DOHH2 (cell line): ENCODE results near the gene CSMD2.

Experiments used
- H3F3A ChIP-seq: fragments of 200-600 bp; sonication (generic), shearing (Covaris generic); 2 replicates; pipeline ENCODE4 v1.6.0; 2016; ENCODE audit warnings: antibody characterized with exemption, mild to moderate bottlenecking; ENCODE audit not compliant: control insufficient read depth, insufficient read depth
- H3K27ac ChIP-seq: fragments of 200-600 bp; sonication (generic); 2 replicates; pipeline ENCODE4 v1.5.1; 2014; ENCODE audit warnings: low read depth, mild to moderate bottlenecking, low read length, moderate library complexity
- H3K27me3 ChIP-seq: fragments of 200-600 bp; sonication (generic); 2 replicates; pipeline ENCODE4 v1.6.1; 2014; ENCODE audit warnings: mild to moderate bottlenecking, low read length, mixed read lengths; ENCODE audit not compliant: control insufficient read depth
- H3K36me3 ChIP-seq: fragments of 200-600 bp; sonication (generic); 2 replicates; pipeline ENCODE4 v1.6.1; 2014; ENCODE audit warnings: mild to moderate bottlenecking, low read length, moderate library complexity, mixed read lengths; ENCODE audit not compliant: control insufficient read depth
- H3K4me1 ChIP-seq: fragments of 200-600 bp; sonication (generic); 2 replicates; pipeline ENCODE4 v1.6.1; 2014; ENCODE audit warnings: mild to moderate bottlenecking, low read length, mixed read lengths; ENCODE audit not compliant: control insufficient read depth
- H3K4me2 ChIP-seq: fragments of 200-600 bp; sonication (generic); 2 replicates; pipeline ENCODE4 v1.6.0; 2014; ENCODE audit warnings: mild to moderate bottlenecking, low read length, moderate library complexity
- H3K4me3 ChIP-seq: fragments of 200-600 bp; sonication (generic); 2 replicates; pipeline ENCODE4 v1.5.1; 2014; ENCODE audit warnings: mild to moderate bottlenecking, low read length, mixed read lengths
- H3K79me2 ChIP-seq: fragments of 200-600 bp; sonication (generic); 2 replicates; pipeline ENCODE4 v1.6.1; 2014; ENCODE audit warnings: mild to moderate bottlenecking, low read length, mixed read lengths; ENCODE audit not compliant: control insufficient read depth
- H3K9me2 ChIP-seq: fragments of 200-600 bp; sonication (generic); replicated peaks from 2 replicates; pipeline ENCODE4 v1.6.1; 2014; ENCODE audit warnings: mild to moderate bottlenecking, low read length, mixed read lengths; ENCODE audit not compliant: control insufficient read depth
- H3K9me3 ChIP-seq: fragments of 200-600 bp; sonication (generic); 2 replicates; pipeline ENCODE4 v1.6.1; 2014; ENCODE audit warnings: antibody characterized with exemption, low read length, mixed read lengths; ENCODE audit not compliant: control insufficient read depth, insufficient read depth
- H4K20me1 ChIP-seq: fragments of 200-600 bp; sonication (generic); 2 replicates; pipeline ENCODE4 v1.6.0; 2014; ENCODE audit warnings: low read depth, mild to moderate bottlenecking, antibody characterized with exemption, low read length, moderate library complexity; ENCODE audit not compliant: control insufficient read depth, insufficient read depth
- CTCF ChIP-seq: fragments of 200-600 bp; sonication (generic); IDR thresholded peaks from one replicate; pipeline ENCODE4 v1.5.1; 2014; ENCODE audit warnings: antibody characterized with exemption, mild to moderate bottlenecking, low read depth, low read length; ENCODE audit not compliant: poor library complexity, severe bottlenecking
- EZH2phosphoT487 ChIP-seq: fragments of 200-600 bp; sonication (generic); IDR thresholded peaks from 2 replicates; pipeline ENCODE4 v1.6.1; 2017; ENCODE audit warnings: borderline replicate concordance, mild to moderate bottlenecking, antibody characterized with exemption, low read length, moderate library complexity, mixed read lengths

The CSMD2 gene

GRCh38 chr1:33711511-33711910, 453.5 kb downstream of the CSMD2 start:
- Histone ChIP-seq H3K4me3 (no peak overlapping the region), H3K79me2 (no peaks in the 10 kb centered on the region), H3K4me1 (no peaks in the 10 kb centered on the region), H3K36me3 (no peaks in the 10 kb centered on the region), H3K27me3 (no peaks in the 10 kb centered on the region), H4K20me1 (no peaks in the 10 kb centered on the region), H3K27ac (no peak overlapping the region), H3K9me3 (no peaks in the 10 kb centered on the region), H3K9me2 (no peaks in the 10 kb centered on the region), H3F3A (no peaks in the 10 kb centered on the region), H3K4me2 (no peak overlapping the region)
- TF ChIP-seq EZH2phosphoT487 = no peak

- Histone ChIP-seq H3K9me2 (no peaks in the 10 kb centered on the region), H3K4me1 (no peaks in the 10 kb centered on the region), H3K27me3 (no peaks in the 10 kb centered on the region), H3K4me2 (no peak overlapping the region), H3K79me2 (no peaks in the 10 kb centered on the region), H4K20me1 (no peaks in the 10 kb centered on the region), H3F3A (no peaks in the 10 kb centered on the region), H3K4me3 (no peak overlapping the region), H3K36me3 (no peaks in the 10 kb centered on the region), H3K9me3 (no peaks in the 10 kb centered on the region), H3K27ac (no peak overlapping the region)
- no peak for TF ChIP-seq CTCF
- TF ChIP-seq EZH2phosphoT487 = no peak
These were observed 454.1 kb downstream of the CSMD2 start for GRCh38 chr1:33710967-33711366.

GRCh38 chr1:33709783-33710718, 455.0 kb downstream of the CSMD2 start:
- Histone ChIP-seq H3K4me2 (no peak overlapping the region), H3K79me2 (no peaks in the 10 kb centered on the region), H3K27ac (no peak overlapping the region)

More at GRCh38 chr1:33709783-33710718, 455.0 kb downstream of the CSMD2 start:
- Histone ChIP-seq H3K4me1 (no peaks in the 10 kb centered on the region), H3K4me3 (no peak overlapping the region), H4K20me1 (no peaks in the 10 kb centered on the region), H3K9me2 (no peaks in the 10 kb centered on the region), H3K27me3 (no peaks in the 10 kb centered on the region), H3F3A (no peaks in the 10 kb centered on the region), H3K9me3 (no peaks in the 10 kb centered on the region), H3K36me3 (no peaks in the 10 kb centered on the region)
- TF ChIP-seq EZH2phosphoT487 (no peak), CTCF (no peak)
